HG02885 (cell line): ENCODE data around the gene CPNE5.

Experiments
- ATAC-seq: cut with Tn5 transposase; IDR thresholded peaks from one replicate; pipeline ENCODE4 v1.9.1; 2021; ENCODE audit warnings: mild to moderate bottlenecking; ENCODE audit not compliant: unreplicated experiment, poor library complexity

Gene CPNE5

DNA sequence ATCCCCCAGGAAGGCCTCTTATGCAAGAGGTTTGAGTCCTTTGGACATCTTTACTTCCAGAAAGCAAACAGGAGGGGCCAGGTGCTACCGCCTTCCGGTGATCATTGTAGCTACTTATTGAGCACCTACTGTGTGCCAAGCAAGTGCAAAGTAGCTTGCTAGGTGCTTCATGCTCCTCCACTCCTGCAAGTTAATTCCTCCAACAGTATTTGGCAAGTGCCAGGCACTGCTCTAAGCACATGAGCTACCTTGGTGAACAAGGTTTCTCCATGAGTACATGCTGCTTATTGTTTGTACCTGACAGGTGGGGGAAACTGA lies 2.3 kb downstream of the CPNE5 start:
- ATAC-seq = no peak

DNA sequence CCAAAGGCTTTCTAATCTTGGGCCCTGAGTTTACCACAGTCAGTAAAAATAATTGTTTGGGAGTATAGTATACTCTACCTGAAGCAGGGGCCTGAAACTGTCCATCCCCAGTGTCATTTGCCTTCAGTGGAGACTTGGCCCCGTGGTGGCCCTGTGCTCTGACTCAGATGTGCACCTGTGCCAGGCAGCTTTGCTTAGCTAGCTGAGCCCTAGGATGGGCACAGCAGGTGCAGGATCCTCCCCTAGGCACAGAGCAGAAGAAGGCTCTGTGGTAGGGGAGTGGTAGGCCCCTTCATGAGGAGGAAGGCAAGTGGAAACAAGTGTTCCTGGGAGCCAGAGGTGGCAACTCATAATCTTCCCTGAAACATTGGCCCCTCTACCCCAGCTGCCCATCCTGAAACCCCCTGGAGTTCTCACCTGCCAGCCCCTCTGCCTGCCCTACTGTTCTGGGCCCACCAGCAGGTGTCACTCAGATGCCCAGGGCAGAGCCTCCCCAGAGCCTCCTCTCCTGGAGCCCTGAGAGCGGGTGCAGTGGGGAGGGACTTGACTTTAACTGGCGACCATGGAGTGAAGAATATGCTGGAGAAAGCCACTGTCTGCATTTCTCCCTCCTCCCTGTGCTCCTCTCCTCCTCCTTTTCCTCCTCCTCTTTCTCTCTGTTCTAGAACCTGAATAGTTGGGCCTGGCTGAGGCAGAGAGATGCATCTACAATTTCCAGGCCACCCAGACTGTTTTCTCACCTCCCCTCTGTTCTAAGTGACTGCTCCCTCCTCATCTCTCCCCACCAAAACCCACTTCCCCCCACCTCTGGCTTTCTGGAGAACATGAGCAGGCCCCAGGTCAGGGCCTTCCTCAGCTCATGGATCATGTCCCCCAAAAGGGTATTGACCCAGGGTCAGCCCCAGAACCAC lies 2.9 kb downstream of the CPNE5 start:
- no peak for ATAC-seq

- ATAC-seq = no peak
Observed at GRCh38 chr6:36834576-36835341, 4.5 kb downstream of the CPNE5 start.

- no peak for ATAC-seq
Observed at GRCh38 chr6:36833182-36833789, 6.0 kb downstream of the CPNE5 start.

DNA sequence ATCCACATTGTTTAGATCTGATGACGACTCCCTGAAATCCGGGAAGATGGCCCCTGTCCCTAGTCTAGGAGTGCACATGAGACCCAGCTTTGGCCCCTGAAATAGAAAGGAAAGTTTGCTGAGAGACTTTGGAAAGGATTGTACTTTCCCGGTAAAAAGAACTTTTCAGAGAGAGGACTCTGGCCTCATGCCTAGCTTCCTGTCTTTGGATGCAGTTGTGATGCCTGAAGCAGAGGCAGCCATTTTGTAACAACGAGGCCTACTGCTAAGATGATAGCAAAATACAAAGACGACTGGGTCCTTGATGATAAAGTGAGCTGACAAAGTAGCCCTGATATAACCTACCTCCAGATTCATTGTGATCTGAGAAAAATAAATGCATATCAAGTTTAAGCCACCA lies 6.9 kb downstream of the CPNE5 start:
- no peak for ATAC-seq

DNA sequence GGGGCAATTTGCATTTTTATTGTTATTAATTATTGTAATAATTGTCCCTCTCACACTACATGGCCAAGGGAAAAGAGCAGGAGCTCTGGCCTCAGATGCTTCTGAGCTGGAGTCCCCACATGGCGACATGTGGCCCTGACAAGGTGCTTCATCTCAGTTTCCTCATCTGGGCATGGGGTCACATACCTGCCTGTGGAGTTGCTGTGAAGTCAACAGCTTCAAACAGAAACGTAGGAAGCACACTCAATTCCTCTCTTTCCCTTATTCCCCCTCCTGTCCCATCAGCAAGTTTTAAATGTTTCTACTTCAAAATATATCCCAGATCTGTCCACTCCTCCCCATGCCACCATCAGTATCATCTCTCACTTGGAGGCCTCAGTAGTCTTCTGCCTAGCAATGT lies 8.7 kb downstream of the CPNE5 start:
- ATAC-seq = no peak

GRCh38 chr6:36829919-36830544 lies 9.2 kb downstream of the CPNE5 start:
- no peak for ATAC-seq

DNA sequence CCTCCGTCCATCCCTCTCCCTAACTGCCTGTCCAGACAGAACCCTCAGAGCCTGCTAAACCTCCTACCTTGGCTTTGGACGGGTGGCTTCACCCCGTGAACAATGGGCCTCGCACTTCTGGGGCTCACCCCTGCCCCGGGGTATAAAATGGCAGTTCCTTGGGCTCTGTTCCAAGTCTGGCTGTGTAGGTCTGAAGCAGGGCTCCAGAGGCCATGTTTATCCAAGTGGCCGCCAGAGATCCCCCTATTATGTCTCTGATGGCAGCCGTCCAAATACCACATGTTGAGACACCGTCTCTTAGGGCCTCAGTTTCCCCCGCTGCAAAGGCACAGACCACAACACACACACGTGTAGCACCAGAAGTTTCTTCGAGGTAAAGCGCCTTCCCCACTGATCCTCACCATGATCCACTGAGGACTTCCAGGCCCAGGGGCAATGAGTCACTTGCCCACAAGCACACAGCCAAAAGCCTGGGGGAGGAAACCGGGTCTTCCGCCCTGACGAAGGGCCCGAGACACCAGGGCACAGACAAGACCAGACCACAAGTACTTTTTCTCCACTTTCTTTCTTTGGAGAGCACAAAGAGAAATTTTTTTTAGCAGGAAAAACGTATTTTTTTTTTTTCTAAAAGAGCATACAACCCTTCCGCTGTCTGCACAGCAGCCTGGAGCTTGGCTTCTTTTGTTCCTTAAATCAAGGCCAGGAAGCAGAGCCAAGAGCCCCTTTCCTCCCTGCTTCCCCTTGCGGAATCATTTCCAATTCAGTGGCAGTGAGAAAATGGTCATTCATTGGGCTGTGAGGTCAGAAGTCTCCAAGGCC lies 11.8 kb downstream of the CPNE5 start:
- ATAC-seq = no peak

- no peak for ATAC-seq
Observed at GRCh38 chr6:36826520-36827227, 12.6 kb downstream of the CPNE5 start.

DNA sequence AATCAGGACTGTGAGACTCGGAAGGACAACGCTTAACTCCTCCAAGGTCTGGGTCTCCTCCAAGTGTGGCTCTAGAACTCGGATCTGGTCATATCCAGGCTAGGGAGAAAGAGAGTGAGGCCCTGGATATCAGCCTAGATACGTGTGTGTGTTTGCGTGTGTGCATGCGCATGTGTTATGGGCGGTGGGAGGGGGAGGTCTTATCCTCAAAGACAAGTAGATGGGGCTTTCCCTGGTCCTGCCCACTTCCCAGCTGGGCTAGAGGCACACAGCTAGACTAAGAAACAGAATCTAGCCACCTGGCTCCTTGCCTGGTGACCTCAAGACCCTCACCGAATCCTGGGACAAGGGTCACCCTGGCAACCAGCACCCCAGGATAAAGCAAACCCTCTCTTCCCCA lies 13.2 kb downstream of the CPNE5 start:
- no peak for ATAC-seq

DNA sequence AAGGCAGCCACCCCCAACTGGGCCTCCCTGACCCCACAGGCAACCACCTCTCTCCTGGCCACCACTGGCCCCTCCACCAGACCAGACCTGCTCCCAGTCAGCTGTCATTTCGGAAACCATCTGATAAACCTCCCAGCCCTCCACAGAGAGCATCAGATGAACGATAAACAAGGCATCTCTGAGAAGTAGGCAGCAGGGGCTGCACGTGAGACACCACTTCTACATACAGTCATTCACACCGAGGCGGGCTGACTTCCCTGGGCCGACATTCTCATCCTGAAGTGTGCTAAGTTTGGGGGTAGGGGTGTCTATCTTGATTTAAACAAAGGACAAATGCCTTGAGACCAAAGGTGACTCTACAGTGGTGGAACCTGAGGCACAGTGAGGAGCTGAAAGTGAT lies 13.8 kb downstream of the CPNE5 start:
- ATAC-seq = no peak

DNA sequence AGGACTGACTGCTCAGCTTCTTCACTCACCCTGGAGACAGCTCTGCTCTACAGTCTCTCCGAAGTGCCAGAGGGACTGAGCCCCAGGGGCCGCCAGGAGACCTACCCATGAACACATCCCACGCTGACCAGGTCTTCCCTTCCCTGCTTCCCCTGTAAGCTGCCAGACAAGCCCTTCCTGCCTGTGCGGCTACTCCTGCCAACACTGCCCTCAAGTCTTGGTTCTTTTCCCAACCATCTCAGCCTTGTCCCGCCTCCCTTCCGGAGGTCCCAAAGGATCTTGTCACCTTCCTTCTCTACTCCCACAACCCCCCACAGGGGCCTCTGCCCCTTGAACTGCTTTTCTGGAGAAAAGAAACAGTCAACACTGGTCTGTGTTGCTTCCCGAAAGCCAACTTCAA lies 15.0 kb downstream of the CPNE5 start:
- ATAC-seq = no peak

GRCh38 chr6:36823421-36824096 lies 15.7 kb downstream of the CPNE5 start:
- ATAC-seq = no peak

- ATAC-seq = no peak
Observed at GRCh38 chr6:36822506-36823269, 16.6 kb downstream of the CPNE5 start.

GRCh38 chr6:36821581-36822335 lies 17.5 kb downstream of the CPNE5 start:
- ATAC-seq = no peak

GRCh38 chr6:36820700-36821580 lies 18.3 kb downstream of the CPNE5 start:
- ATAC-seq = no peak
